Activated CD4-positive, alpha-beta T cell treated with anti-CD3 and anti-CD28 coated beads for 1 hour (primary cell): ENCODE measurements around the gene CD9.

Experiments
- DNase-seq: peaks from one replicate; pipeline ENCODE4 v3.0.0-alpha.2; 2020

The CD9 gene

DNA sequence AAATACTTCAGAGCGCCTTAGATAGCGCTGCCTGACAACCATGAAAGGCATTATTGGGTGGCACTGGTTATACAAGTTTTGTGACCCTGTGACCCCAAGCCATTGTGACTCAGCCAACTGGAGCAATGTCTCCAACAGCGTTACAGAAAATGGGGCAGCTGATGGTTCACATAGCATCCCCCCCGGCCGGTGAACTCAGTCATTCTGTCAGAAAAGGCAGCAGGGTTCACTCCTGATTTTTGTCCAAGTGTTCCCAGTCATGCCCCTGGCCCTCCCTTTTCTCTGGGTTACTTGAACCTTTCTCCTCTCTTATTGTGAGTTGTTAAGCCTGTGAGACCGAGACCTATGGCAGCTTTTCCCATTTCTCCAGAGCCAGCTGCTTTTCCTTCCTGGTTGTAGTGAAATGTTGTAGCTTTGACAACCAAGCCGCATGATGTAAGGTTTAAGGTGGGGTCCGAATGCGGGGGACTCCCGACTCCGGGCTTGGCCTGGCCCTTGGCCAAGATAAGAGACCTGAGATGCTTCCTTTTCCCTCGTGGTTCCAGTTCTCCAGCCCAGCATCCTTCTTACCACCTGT is 22.0 kb downstream of the CD9 start:
- no peak for DNase-seq

DNA sequence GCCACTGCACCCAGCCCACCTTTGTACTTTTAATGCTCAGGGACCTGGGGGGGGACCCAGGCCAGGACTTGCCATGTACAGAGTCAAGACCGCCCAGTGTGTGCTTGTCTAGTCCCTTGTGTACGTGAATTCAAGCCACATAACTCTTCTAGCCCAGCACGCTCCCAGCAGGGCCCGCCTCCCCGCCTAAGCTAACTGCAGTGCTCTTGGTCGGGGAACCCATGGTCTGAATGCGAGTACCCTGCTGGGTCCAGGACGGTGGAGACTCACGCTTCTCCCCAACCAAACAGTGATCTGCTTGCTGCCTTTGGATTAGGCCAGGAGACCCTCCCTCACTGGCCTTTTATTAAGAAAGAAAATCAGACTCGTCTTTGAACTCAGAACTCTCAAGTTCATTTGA is 23.3 kb downstream of the CD9 start:
- no peak for DNase-seq

DNA sequence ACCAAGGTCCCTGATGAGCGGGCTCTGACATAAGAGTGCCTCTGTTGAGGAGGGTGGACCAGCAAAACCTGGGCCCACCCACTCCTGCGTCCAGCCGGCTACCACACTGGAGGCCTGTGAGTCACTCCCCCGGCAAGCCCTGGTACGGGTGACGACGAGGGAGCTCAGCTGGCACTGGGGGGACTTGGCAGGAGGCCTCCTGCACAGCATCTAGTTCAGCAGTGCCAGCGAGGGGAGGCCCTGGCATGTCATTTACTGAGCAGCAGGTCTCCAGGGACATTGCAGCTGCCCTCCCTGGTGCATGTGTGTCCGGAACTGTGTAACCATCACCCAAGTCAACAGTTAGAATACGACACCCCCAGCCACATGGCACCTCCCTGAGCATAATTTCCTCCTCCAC is 24.4 kb downstream of the CD9 start:
- DNase-seq, result no peak

DNA sequence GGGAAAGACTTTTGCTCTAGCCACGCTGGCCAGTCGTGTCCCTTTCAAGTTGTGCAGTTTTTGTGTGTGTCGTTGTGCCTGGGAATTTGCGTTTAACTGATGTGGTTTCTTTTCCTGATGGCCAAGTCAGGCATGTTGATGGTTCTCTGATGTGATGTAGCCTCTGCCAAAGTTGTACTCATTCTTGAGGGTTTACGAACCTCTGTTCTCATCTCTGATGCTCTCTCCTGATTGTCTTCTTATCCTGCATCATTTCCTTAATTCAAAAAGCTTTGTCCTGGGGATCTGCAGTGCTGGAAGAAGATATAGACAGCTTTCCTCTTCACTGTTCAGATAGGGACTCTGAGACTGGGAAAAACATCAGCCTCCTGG is 25.4 kb downstream of the CD9 start:
- no peak for DNase-seq

DNA sequence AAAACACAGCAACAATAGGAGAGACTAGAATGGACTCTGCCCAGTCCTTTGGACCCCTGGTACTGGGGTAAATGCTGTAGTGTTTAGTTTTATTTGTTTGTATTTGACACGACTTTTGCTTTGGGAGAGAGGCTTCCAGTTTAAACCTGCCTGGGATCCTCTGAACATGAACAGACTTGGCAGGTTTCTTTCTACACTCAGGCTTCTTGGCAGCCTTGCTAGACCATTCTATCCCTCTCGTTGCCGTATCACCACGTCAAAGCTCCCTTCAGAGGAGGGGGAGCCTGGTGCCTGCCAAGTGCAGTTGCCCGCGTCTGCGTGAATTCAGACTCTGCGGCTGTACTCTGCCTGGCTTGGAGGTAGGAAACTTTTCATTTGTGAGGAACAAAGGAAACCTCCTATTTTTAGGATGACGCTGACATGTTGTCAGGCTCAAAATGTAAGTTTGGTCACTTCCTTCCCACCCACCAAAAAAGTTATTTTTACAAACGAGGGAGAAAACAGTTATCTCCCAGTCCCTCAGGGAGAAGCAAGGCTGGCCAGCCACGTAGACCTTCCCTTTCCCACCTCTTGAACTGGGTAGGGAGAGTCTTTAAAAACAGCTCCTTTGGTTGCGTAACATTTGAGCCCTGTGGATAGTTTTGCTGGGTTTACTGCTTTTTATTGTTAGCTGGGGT is 25.9 kb downstream of the CD9 start:
- DNase-seq, result no peak

DNA sequence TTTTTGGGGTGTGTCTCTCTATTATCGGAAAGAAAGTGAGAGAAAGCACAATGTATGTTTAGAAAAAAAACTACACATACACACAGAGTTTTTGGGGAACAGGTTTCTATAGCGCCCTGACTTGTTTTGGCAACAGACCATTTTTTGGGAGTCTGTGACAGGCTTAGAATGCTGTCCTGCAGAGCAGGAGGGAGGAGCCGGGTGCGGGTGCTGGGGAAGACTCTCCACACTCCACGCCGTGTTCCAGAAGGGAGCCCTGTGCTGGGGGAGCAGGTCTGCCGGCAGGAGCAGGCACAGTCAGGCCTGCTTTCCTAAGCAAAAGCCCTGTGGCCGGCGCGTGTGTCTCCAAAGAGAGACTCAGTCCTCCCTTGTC is 26.5 kb downstream of the CD9 start:
- no peak for DNase-seq

DNA sequence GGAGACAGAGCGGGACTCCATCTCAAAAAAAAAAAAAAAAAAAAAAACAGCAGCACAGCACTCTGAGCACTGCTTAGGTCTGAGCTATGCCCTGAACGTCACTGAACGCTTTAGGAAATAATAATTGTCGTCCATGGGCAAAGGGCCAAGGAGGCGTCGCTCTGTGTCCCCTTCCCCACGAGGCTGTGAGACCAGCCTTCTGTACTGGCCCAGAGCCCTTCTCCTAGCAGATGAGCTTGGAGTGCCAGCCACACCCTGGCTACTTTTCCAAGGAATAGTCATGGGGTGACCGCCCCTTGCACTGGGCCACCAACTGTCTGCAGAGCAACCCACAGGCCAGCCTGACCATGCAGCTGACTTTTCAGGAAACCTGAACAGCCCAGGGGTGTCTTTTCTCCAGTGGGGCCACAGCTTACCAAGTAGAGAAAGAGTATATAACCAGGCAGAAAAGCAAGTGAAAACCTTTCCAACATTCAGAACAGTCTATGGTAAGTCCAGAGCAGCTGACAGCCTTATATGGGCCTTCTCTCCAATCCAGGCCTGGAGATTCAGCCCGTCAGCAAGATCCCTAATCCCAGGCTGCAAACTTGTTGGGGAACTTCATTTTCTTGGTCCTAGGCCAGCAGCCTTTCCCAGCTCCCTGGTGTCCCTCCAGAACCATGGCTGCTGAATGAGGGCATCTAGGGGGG is 28.5 kb downstream of the CD9 start:
- no peak for DNase-seq

DNA sequence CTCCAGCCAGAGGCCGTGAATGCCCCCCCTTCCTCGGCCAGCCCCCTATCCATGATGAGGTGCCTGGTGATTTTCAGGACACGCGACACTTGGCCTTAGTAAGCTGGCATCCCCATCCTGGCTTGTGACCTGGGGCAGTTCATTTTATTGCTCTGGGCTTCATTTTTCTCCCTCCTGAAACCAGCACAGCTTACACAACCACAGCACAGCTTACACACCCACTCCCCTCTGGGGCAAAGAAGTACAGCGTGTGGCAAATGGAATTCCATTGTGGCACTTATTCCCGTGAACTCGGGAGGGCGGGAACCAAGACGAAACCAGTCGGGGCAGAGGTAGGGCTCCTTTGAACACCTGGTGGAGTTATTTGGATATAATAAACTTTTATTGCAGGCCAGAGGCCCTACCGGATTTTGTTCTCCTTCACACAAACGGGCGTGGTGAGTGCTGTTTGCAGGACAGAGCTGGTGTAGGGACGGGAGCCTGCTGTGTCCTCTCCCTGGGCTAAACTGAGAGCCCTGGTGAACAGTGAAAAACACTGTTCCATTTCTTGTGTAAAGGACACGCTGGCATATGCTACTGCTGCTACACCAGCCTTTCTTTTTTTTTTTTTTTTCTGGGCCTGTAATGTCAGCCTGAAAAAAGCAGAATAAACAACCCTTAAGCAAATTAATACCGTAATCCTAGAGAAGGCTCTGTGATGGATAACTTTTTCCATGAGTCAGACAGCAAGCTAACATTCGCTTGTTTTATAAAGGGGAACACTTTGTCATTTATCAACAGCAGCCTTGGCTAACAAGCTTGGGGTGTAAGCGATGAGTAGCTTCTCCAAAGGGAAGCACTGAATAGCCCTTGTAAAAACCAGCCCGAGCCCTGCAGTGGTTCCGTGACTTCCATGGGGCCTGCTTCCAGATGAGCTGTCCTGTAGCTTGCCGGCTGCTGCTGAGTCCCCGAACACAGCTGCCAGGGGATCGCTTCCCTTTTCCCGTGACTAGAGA is 29.3 kb downstream of the CD9 start:
- no peak for DNase-seq

DNA sequence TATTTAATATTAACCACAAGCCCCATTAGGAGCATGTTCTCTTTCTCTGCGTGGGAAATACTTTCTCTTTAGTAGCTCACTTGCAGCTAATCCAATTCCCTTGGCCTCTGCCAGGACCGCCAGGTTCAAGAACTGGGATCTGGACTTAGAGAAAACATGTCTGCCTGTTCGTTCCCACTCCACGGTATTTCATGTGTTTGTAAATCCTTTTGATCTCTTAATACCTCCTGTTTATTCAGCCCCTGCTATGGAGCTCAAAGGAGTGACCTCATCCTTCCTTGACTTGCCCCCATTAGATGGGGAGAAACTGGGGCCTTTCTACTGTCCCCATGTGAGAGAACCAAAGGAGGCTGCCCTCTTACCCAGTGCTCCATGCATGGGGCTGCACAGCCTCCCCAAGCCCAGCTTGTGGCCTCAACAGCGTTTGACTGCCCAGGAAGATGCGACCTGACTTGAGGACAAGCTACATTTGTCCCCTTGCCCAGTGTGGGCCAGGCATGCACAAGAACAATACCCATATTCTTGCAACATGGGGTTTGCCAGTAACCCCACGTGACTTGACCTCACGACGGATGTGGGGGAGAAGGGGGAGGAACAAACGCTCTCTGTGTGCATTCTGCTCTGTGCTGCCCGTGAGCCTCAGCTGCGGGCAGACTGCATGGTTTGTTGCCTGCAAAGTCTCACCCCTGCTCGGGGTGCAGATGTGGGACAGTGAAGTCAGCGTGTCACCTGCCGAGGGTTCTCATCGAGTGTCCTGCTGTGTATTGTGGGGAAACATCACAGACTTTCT is 30.3 kb downstream of the CD9 start:
- peak; percentile 38 for DNase-seq

DNA sequence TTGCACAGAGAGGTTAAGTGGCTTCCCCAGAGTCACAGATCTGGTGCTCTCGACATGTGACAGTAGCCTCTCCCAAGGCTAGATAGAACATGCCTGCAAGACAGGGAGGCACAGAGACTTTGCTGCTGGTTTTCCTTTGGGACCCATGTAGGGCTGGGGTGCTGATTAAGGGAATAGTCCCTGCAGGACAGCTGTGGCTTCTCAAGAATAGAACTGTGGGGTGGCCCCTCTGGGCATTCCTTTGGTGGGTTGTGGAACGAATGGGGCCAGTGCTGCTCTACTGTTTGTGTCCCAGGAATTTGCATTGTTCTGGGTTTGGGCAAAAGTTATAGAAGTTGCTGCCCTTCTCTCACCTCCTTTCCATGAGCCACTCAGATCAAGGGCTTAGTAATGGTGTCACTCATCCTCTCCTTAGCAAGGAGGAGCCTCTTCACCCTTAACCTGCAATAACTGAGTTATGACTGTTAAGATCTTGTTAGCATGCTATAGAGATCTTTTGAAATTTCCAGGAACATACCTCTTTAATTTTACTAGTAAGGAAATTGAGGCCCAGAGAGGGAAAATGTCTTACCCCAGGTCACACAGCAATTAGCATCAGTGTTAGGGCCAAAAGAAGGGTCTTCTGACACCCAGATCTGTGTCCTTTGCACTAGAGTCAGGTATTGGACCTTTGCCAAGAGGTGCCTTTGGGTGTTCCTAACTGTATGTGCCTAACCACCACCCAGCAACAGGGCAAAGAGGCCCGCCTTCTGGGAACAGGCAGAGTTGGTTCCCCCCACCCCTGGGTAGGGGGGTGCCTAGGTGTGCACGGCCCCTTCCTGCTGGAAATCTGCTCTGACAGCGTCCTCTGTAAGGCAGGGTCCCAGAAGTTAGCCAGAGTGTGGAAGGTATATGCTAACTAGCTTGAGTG is 31.4 kb downstream of the CD9 start:
- no peak for DNase-seq

DNA sequence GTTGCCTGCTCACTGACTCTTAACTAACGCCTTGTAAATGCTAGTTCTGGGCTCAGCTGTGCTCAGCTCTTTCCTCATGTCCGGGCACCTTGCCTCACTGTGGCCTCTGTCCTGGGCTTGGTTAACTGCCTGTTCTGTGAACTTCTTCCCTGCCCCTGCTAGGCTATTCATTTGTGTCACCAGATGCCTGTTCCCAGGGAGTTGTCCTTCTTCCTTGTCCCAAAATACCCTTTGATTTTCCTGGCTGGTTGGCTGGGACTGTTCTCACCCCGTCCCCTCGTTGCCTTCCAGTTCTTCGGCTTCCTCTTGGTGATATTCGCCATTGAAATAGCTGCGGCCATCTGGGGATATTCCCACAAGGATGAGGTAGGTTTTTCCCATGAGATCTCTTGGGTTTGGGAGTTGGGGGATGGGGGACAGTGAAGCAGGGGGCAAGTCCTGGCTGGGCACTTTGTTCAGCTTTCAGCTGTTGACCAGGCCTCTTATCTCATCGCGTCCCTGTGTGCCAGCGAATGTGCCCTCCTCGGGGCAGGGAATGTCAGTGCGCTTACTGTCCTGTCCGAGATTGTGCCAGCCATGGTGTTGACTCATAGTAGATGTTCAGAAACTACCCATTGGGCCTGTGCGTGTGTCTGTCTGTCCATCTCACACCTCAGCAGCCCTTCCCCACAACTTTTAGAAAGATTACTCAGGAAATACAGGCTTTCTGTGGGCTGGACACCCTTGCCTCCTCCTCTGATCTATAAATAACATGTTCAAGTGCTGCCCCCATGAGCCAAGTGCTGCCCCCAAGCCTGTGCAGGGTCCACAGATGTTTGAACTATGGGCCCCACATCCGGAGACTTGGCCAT is 33.1 kb downstream of the CD9 start:
- no peak for DNase-seq

DNA sequence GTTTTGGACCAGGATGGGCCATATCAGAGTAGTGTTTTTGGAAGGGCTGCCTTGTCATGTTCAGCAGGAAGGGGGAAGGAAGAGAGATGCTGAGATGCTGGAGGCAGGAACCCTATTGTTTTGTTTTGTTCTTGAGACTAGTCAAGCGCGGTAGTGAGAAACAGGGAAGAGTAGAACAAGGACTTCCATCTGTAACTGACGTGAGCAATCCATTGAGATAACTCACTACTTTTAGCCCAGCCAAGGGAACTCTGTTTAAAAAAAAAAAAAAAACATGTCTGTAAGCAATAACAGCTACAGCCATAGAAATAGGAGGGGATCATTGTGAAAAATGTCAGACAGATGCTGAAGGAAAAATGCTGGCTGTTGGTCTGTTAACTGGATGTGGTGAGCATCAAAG is 34.0 kb downstream of the CD9 start:
- DNase-seq, result no peak

GRCh38 chr12:6234906-6235305 is 34.7 kb downstream of the CD9 start:
- DNase-seq, result no peak

DNA sequence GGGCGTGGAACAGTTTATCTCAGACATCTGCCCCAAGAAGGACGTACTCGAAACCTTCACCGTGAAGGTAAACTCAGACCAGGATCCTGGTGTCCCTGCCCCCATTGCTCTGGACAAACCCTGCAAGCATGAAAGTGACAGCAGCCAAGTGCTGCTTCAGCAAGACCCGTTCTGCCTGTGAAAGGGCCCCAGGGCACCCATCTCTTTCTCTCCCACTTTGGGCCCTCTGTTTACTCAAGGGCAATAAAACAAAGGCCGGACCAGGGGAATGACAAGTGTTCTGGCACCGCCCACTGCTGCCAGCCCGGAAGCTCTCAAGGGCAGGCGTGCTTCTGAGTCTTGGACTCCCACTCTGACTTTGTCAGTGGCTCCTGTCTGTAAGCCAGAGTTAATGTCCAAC is 35.3 kb downstream of the CD9 start:
- no peak for DNase-seq

GRCh38 chr12:6235906-6236640 is 35.9 kb downstream of the CD9 start:
- no peak for DNase-seq

GRCh38 chr12:6236641-6236940 is 36.4 kb downstream of the CD9 start:
- DNase-seq, result no peak

GRCh38 chr12:6237830-6238229 is 37.6 kb downstream of the CD9 start:
- DNase-seq, result no peak

- DNase-seq, result no peak
These were observed 38.7 kb downstream of the CD9 start for GRCh38 chr12:6238875-6239274.

DNA sequence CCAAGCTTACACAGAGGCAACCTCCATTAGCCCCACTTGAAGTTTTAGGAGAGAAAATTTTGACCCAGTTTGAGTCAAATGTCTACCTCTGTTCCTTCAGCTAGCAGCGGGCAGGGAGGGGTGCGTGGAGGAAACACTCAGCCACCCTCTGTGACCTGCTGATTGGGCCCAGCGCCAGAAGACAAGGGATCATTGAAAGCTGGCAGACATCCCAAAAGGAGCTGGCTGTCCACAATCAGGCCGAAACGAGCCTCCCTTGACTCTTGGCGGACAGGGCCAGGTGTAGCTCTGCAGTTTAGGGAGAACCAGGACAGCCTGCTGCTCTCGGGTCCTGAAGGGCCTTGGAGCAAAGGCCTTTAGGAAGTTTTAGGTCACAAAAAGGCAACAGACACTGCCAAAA is 41.3 kb downstream of the CD9 start:
- no peak for DNase-seq

- DNase-seq, result no peak
These were observed 49.4 kb downstream of the CD9 start for GRCh38 chr12:6249580-6249979.
